ENCODE results near the gene SLN.

Gene SLN

GRCh38 chr11:107736546-107736945 is 24.7 kb upstream of the SLN start:
- ATAC-seq (replicated peaks) (no peak), DNase-seq (no peak)
- Mint-ChIP-seq H3K4me1 (peaks cover 0 to 4% of the 10 kb centered on the region in 2 donors), H3K9me3 (peaks cover 0 to 1% of the 10 kb centered on the region in 2 donors), H3K4me3 (no peak overlapping the region), H3K36me3 (no peaks in the 10 kb centered on the region), H3K27ac (no peak overlapping the region), H3K27me3 (peaks cover 36 to 54% of the 10 kb centered on the region in 2 donors)

- ATAC-seq (replicated peaks) (no peak), DNase-seq (no peak)
- H3K27me3 Mint-ChIP-seq, result peaks cover 17 to 24% of the 10 kb centered on the region in 2 donors
- H3K4me3 Mint-ChIP-seq, result no peak overlapping the region
- no peaks in the 10 kb centered on the region for H3K36me3 Mint-ChIP-seq
- H3K9me3 Mint-ChIP-seq, result peaks cover 0 to 1% of the 10 kb centered on the region in 2 donors
- H3K4me1 Mint-ChIP-seq, result no peaks in the 10 kb centered on the region
- no peak overlapping the region for H3K27ac Mint-ChIP-seq
Measured at GRCh38 chr11:107733518-107733917, 21.7 kb upstream of the SLN start.

DNA sequence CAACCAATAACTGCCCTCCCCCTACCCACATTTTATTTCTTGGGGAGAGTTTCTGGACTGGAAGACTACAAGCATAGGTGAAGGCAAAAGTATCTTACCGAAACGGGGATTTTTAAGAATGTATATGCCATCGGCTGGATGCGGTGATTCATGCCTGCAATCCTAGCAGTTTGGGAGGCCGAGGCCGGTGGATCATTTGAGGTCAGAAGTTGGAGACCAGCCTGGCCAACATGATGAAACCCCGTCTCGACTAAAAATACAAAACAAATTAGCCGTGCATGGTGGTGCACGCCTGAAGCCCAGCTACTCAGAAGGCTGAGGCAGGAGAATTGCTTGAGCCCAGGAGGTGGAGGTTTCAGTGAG is 20.8 kb upstream of the SLN start:
- no peak for ATAC-seq (replicated peaks)
- H3K36me3 Mint-ChIP-seq, result no peaks in the 10 kb centered on the region
- peaks cover 17 to 24% of the 10 kb centered on the region in 2 donors for H3K27me3 Mint-ChIP-seq
- H3K27ac Mint-ChIP-seq, result no peak overlapping the region
- H3K9me3 Mint-ChIP-seq, result peaks cover 0 to 1% of the 10 kb centered on the region in 2 donors
- no peaks in the 10 kb centered on the region for H3K4me1 Mint-ChIP-seq
- no peak overlapping the region for H3K4me3 Mint-ChIP-seq
- DNase-seq, result no peak

- H3K27ac Mint-ChIP-seq, result no peak overlapping the region
- peaks cover 0 to 1% of the 10 kb centered on the region in 2 donors for H3K9me3 Mint-ChIP-seq
- H3K36me3 Mint-ChIP-seq, result no peaks in the 10 kb centered on the region
- no peak overlapping the region for H3K4me3 Mint-ChIP-seq
- peaks cover 18 to 30% of the 10 kb centered on the region in 2 donors for H3K27me3 Mint-ChIP-seq
- DNase-seq (no peak), ATAC-seq (replicated peaks) (no peak)
- H3K4me1 Mint-ChIP-seq, result no peaks in the 10 kb centered on the region
Measured at GRCh38 chr11:107731941-107732688, 20.3 kb upstream of the SLN start.

- no peaks in the 10 kb centered on the region for H3K4me1 Mint-ChIP-seq
- no peak for ATAC-seq (replicated peaks)
- H3K4me3 Mint-ChIP-seq, result no peak overlapping the region
- DNase-seq, result no peak
- H3K27me3 Mint-ChIP-seq, result peaks cover 15 to 39% of the 10 kb centered on the region in 2 donors
- H3K27ac Mint-ChIP-seq, result no peak overlapping the region
- no peaks in the 10 kb centered on the region for H3K36me3 Mint-ChIP-seq
- no peaks in the 10 kb centered on the region for H3K9me3 Mint-ChIP-seq
Measured at GRCh38 chr11:107722662-107723061, 10.8 kb upstream of the SLN start.

DNA sequence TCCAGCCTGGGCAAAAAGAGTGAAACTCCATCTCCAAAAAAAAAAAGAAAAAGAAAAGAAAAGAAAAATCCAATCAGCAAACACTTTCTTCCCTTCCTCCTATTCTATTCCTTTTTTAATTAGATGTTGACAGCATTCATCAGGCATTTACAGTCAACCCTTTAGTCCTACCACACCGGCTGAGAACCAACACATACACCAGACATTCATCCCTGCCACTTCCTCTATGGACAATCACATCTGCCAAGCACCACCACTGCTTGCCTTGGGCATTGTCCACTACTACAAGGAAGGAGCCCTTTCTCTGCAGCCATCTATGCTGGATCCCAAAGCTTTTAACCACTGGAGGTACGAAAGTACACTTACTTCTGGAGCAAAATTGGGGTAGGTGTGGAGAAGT is 9.4 kb upstream of the SLN start:
- Mint-ChIP-seq H3K27me3 (peaks cover 9 to 29% of the 10 kb centered on the region in 2 donors), H3K9me3 (peaks cover 1% of the 10 kb centered on the region in 2 donors), H3K36me3 (no peaks in the 10 kb centered on the region), H3K4me1 (no peaks in the 10 kb centered on the region), H3K4me3 (no peak overlapping the region), H3K27ac (no peak overlapping the region)
- ATAC-seq (replicated peaks) (no peak), DNase-seq (no peak)

DNA sequence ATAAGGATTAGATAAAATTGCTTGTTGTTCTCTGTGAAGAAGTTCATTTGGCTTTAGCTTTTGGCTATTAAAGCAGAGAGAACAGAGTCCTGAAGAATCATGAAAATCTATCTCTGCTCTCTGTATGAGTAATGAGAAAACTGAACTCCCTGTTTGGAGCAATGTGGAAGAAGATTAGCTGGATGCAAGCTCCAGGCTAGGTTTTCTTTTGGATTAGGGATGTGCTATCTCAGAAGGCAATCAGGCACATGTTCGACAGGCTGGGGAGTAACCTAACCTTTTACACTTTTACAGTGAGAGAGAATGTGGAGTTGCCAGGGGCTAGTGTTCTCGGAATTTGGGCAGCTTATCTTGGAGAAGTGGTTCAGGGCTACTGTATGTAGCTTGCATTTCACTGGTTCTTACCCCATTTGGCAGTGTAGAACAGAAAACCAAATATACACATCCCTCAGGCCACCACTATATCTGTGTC is 8.5 kb upstream of the SLN start:
- H3K36me3 Mint-ChIP-seq, result no peaks in the 10 kb centered on the region
- H3K4me3 Mint-ChIP-seq, result no peak overlapping the region
- H3K9me3 Mint-ChIP-seq, result peaks cover 6% of the 10 kb centered on the region in 2 donors
- peaks cover 10 to 29% of the 10 kb centered on the region in 2 donors for H3K27me3 Mint-ChIP-seq
- ATAC-seq (replicated peaks), result no peak
- DNase-seq, result no peak
- H3K4me1 Mint-ChIP-seq, result no peaks in the 10 kb centered on the region
- no peak overlapping the region for H3K27ac Mint-ChIP-seq

DNA sequence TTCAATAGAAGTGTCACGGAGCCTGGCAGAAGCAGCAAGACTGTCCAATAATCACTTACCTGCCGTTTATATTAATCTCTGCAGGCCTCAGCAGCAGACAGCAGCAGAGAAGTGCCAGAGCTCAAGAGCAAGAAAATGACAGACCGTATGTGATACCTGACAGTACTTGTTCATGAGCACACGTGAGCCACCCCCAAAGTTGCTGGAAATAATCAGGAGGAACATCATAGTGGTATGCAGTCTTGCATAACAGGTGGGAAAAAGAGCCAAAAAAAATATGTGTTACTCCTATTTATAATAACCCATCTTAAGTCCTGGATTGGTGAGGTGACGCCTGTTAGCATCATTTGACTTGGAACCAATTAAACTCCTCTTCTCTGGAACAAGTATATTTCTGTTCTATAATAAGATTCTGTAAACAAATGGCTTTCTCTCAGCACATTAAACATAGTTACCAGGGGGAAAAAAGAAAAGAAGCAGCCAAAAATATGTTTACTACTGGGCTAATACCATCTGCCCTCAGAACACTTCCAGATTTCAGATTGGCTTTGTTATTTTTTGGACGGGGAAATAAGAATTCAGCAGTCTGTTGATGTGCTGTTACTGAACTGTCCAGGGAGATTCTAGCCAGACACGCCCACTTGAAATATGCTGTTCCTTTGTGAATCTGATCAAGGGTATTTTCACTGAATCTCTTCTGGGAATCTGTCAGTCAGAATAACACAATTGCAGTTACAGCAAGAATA is 7.9 kb upstream of the SLN start:
- no peaks in the 10 kb centered on the region for H3K36me3 Mint-ChIP-seq
- peaks cover 11 to 23% of the 10 kb centered on the region in 2 donors for H3K27me3 Mint-ChIP-seq
- H3K4me1 Mint-ChIP-seq, result no peaks in the 10 kb centered on the region
- ATAC-seq (replicated peaks) (no peak), DNase-seq (no peak)
- no peak overlapping the region for H3K4me3 Mint-ChIP-seq
- H3K9me3 Mint-ChIP-seq, result peaks cover 6% of the 10 kb centered on the region in 2 donors
- no peak overlapping the region for H3K27ac Mint-ChIP-seq

GRCh38 chr11:107719073-107719472 is 7.2 kb upstream of the SLN start:
- no peak for ATAC-seq (replicated peaks)
- H3K27me3 Mint-ChIP-seq, result peaks cover 14 to 16% of the 10 kb centered on the region in 2 donors
- no peak overlapping the region for H3K27ac Mint-ChIP-seq
- H3K9me3 Mint-ChIP-seq, result peaks cover 6% of the 10 kb centered on the region in 2 donors
- H3K4me3 Mint-ChIP-seq, result no peak overlapping the region
- no peak for DNase-seq
- no peaks in the 10 kb centered on the region for H3K4me1 Mint-ChIP-seq
- H3K36me3 Mint-ChIP-seq, result no peaks in the 10 kb centered on the region

GRCh38 chr11:107716884-107717532 is 5.2 kb upstream of the SLN start:
- Mint-ChIP-seq H3K4me1 (no peaks in the 10 kb centered on the region), H3K9me3 (peaks cover 6% of the 10 kb centered on the region in 2 donors), H3K36me3 (no peaks in the 10 kb centered on the region), H3K27ac (no peak overlapping the region), H3K4me3 (no peak overlapping the region), H3K27me3 (peaks cover 17 to 28% of the 10 kb centered on the region in 2 donors)
- ATAC-seq (replicated peaks) (no peak), DNase-seq (no peak)

- DNase-seq (no peak), ATAC-seq (replicated peaks) (no peak)
- H3K4me3 Mint-ChIP-seq, result no peak overlapping the region
Measured at GRCh38 chr11:107713009-107713408, 1.2 kb upstream of the SLN start.

GRCh38 chr11:107710301-107710700 is 1.6 kb downstream of the SLN start:
- H3K4me1 Mint-ChIP-seq, result no peaks in the 10 kb centered on the region
- H3K9me3 Mint-ChIP-seq, result no peaks in the 10 kb centered on the region
- H3K27me3 Mint-ChIP-seq, result peaks cover 32 to 37% of the 10 kb centered on the region in 2 donors
- no peaks in the 10 kb centered on the region for H3K36me3 Mint-ChIP-seq
- no peak overlapping the region for H3K27ac Mint-ChIP-seq
- ATAC-seq (replicated peaks), result no peak
- no peak overlapping the region for H3K4me3 Mint-ChIP-seq
- no peak for DNase-seq

More at GRCh38 chr11:107713009-107713408, 1.2 kb upstream of the SLN start:
- no peaks in the 10 kb centered on the region for H3K4me1 Mint-ChIP-seq
- peaks cover 6% of the 10 kb centered on the region in 2 donors for H3K9me3 Mint-ChIP-seq
- no peak overlapping the region for H3K27ac Mint-ChIP-seq
- H3K27me3 Mint-ChIP-seq, result peaks cover 31 to 37% of the 10 kb centered on the region in 2 donors
- no peaks in the 10 kb centered on the region for H3K36me3 Mint-ChIP-seq

- DNase-seq (no peak), ATAC-seq (replicated peaks) (no peak)
- H3K4me3 Mint-ChIP-seq, result no peak overlapping the region
- H3K4me1 Mint-ChIP-seq, result no peaks in the 10 kb centered on the region
- H3K9me3 Mint-ChIP-seq, result no peaks in the 10 kb centered on the region
- H3K27me3 Mint-ChIP-seq, result peaks cover 25 to 37% of the 10 kb centered on the region in 2 donors
- no peak overlapping the region for H3K27ac Mint-ChIP-seq
- H3K36me3 Mint-ChIP-seq, result no peaks in the 10 kb centered on the region
Measured at GRCh38 chr11:107708792-107709191, 3.1 kb downstream of the SLN start.

GRCh38 chr11:107707807-107708206 is 4.0 kb downstream of the SLN start:
- DNase-seq (no peak), ATAC-seq (replicated peaks) (no peak)
- no peaks in the 10 kb centered on the region for H3K36me3 Mint-ChIP-seq
- no peak overlapping the region for H3K4me3 Mint-ChIP-seq
- H3K27me3 Mint-ChIP-seq, result peaks cover 32 to 34% of the 10 kb centered on the region in 2 donors
- no peaks in the 10 kb centered on the region for H3K9me3 Mint-ChIP-seq
- no peaks in the 10 kb centered on the region for H3K4me1 Mint-ChIP-seq
- H3K27ac Mint-ChIP-seq, result no peak overlapping the region
